ENCODE results near the gene OR1F1. TPM values are rescaled to one million over a fixed set of nuclear protein-coding genes. Genes with fewer than 3 reads are reported as not detected.

Gene OR1F1
- total RNA-seq, 4 donors from 2014 or later = not detected

DNA sequence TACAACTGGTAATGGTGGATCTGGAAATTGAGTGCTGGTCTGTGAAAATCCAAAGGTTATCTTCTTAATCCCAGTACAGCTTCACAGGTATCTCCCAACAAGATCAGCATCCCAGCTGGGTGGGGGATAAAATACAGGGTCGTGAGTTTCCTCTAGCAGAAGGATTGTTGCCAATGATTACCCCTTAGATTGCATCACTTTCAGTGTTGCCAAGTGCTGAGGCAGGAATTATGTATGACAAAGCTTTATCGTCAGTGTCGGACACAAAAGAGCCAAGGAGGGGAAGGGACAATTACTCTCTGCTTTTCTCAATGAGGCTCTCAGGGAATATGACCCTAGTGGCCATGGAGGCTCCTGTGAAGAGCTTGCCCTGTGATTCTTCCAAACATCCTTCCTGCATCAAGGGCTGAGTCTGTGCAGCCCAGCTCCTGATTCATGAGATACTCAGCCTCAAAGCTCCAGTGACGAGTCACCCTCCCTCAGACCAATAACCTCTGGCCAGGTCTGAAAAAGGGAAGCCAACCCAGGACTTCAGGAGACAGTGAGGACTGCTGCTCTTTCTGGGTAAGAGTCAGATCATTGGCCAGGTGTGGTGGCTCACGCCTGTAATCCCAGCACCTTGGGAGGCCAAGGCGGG is 15.0 kb downstream of the OR1F1 start:
- TF ChIP-seq, protein P1, sequence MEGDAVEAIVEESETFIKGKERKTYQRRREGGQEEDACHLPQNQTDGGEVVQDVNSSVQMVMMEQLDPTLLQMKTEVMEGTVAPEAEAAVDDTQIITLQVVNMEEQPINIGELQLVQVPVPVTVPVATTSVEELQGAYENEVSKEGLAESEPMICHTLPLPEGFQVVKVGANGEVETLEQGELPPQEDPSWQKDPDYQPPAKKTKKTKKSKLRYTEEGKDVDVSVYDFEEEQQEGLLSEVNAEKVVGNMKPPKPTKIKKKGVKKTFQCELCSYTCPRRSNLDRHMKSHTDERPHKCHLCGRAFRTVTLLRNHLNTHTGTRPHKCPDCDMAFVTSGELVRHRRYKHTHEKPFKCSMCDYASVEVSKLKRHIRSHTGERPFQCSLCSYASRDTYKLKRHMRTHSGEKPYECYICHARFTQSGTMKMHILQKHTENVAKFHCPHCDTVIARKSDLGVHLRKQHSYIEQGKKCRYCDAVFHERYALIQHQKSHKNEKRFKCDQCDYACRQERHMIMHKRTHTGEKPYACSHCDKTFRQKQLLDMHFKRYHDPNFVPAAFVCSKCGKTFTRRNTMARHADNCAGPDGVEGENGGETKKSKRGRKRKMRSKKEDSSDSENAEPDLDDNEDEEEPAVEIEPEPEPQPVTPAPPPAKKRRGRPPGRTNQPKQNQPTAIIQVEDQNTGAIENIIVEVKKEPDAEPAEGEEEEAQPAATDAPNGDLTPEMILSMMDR (IDR thresholded peaks at IDR 0.05; ENCODE audit: low read depth) = no peak

DNA sequence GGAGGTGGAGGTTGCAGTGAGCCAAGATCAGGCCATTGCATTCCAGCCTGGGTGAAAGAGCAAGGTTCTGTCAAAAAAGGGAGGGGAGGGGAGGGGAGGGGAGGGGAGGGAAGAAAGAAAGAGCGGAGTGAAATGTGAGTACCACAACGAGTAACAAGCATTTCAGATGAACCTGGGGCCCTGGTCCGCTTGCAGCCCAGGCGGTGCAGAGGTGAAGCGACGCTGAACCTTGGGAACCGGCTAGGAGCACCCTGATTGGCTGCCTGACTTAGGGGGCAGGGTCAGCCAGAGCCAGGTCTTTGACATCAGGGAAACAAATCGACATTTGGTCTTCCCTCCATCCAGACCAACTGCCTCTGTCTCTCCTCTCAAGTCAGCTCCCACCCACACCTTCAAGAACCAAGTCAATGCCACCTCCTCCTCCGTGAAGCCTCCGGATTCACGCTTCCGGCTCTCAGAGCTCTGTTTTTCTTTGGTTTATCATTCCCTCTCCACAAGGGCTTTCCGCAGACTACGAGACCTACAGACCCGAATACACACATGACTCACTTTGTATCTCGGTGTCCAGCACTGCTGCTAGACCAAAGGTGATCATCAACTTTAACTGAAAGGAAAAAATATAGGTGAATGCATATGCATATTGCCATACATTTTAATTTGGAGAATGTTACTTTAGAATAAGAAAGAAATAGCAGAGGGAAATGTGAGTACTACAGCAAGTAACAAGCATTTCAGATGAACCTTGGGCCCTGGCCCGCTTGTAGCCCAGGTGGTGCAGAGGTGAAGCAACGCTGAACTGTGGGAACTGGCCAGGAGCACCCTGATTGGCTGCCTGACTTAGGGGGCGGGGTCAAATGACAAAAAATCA is 19.3 kb downstream of the OR1F1 start:
- TF ChIP-seq, protein P1 (IDR thresholded peaks at IDR 0.05; ENCODE audit: low read depth) = no peak

DNA sequence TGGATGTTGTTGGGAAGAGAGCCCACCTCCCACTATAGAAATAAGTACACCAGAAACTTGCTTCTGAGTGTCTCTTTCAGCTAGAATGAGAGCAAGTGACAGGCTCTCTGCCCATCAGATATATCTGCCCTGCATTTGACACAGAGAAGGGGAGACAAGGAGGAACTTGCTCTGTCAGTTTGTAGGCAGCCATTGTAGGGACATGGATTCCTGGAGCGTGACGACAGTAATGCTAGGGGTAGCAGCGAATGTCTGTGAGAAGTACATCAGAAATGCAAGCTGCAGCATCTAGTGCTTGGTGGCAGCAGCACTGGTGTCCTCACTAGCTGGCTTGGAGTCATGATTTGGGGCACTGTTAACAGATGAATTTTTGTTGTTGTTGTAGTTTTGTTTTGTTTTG is 24.0 kb downstream of the OR1F1 start:
- TF ChIP-seq, protein P1 (IDR thresholded peaks at IDR 0.05; ENCODE audit: low read depth) = no peak

DNA sequence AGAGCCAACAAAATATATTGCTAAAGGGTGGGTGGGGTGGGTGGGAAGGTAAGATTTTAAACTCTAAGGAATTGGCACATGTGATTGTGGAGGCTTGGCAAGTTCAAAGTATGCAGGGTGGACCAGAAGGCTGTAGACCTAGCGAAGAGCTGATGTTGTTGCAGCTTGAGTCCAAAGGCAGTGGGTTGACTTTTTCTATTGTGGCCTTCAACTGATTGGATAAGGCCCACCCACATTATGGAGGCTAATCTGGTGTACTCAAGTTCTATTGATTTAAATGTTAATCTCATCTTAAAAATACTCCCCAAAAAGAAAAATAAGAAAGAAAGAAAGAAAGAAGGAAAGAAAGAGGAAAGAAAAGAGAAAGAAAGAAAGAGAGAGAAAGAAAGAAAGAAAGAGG is 24.6 kb downstream of the OR1F1 start:
- TF ChIP-seq, protein P1 (IDR thresholded peaks at IDR 0.05; ENCODE audit: low read depth) = no peak

DNA sequence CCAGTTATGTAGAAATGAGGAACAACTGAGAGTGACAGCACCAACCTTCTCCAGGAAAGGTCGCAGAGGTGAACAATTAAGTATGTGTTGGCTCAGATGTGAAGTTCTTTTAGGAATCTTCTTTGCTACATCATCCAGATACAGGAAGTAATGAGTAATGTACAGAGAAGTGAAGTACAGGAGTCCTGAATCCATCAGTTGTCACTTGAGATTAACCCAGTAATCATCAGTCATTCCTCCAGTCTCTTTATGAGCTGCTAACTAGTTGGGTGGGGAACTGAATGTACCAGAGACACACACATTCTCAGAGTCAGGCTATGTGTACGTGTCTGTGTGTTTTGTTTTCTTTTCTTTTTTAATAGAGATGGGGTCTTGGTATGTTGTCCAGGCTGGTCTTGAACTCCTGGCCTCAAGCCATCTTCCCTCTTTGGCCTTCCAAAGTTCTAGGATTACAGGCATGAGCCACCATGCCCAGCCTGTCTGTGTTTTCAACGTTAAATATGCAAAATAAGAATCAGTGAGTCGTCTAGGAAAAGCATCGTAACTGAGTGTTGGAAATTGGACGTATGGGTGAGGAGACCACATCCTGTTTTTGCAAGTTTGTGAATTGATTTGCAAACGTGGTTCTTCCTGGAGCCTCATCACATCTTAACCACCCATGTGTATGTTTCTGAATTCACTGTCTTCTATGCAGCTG is 27.0 kb downstream of the OR1F1 start:
- TF ChIP-seq, protein P1 (IDR thresholded peaks at IDR 0.05; ENCODE audit: low read depth) = no peak

DNA sequence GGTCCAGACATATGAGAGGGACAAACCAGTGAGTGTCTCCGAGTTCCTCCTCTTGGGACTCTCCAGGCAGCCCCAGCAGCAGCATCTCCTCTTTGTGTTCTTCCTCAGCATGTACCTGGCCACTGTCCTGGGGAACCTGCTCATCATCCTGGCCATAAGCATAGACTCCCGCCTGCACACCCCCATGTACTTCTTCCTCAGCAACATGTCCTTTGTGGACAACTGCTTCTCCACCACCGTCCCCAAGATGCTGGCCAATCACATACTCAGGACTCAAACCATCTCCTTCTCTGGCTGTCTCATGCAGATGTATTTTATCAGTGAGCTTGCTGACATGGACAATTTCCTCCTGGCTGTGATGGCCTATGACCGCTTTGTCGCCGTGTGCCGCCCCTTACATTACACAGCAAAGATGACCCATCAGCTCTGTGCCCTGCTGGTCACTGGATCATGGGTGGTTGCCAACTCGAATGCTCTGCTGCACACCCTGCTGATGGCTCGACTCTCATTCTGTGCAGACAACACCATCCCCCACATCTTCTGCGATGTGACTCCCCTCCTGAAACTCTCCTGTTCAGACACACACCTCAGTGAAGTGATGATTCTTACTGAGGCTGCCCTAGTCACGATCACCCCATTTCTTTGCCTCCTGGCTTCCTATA is 27.7 kb downstream of the OR1F1 start:
- TF ChIP-seq, protein P1 (IDR thresholded peaks at IDR 0.05; ENCODE audit: low read depth) = no peak
